WTC11 (cell line): ENCODE results near the gene AFAP1L1. TPM values are rescaled to one million over a fixed set of nuclear protein-coding genes. Genes with fewer than 3 reads are reported as not detected.

Source experiments
- AR ChIP-seq: fragments of 250-450 bp; sonication (Bioruptor Pico); IDR thresholded peaks from 2 replicates; pipeline ENCODE4 v1.9.0; 2021; ENCODE audit warnings: mild to moderate bottlenecking
- CBFB ChIP-seq: sonication (generic); formaldehyde crosslinking; IDR thresholded peaks from 2 replicates; pipeline ENCODE4 v1.8.1; 2022; ENCODE audit warnings: mild to moderate bottlenecking, low read depth, missing genetic modification reagents
- CREM ChIP-seq: sonication (generic); formaldehyde crosslinking; IDR thresholded peaks from 2 replicates; pipeline ENCODE4 v1.8.1; 2022; ENCODE audit warnings: mild to moderate bottlenecking, missing genetic modification reagents, moderate library complexity
- ETV6 ChIP-seq: sonication (generic); formaldehyde crosslinking; IDR thresholded peaks from 2 replicates; pipeline ENCODE4 v1.8.1; 2022; ENCODE audit warnings: mild to moderate bottlenecking, missing genetic modification reagents
- PRDM15 ChIP-seq: sonication (generic); formaldehyde crosslinking; IDR thresholded peaks from 2 replicates; pipeline ENCODE4 v1.8.0; 2022; ENCODE audit warnings: missing genetic modification reagents
- TP53 ChIP-seq: sonication (generic); formaldehyde crosslinking; IDR thresholded peaks from 2 replicates; pipeline ENCODE4 v1.8.1; 2023; ENCODE audit warnings: mild to moderate bottlenecking, missing genetic modification reagents
- ZNF121 ChIP-seq: sonication (generic); formaldehyde crosslinking; IDR thresholded peaks from 2 replicates; pipeline ENCODE4 v1.8.0; 2023; ENCODE audit warnings: missing genetic modification reagents
- total RNA-seq: library from RNA; stranded (reverse); gene quantifications from 3 replicates; pipeline ENCODE4 v1.2.3, GENCODE V29; 2021
- TF ChIP-seq, protein P1 (sequence below): sonication (generic); formaldehyde crosslinking; IDR thresholded peaks from 2 replicates; pipeline ENCODE4 v1.8.1; 2023; ENCODE audit warnings: mild to moderate bottlenecking, missing genetic modification reagents
- TF ChIP-seq, protein P2 (sequence below): sonication (generic); formaldehyde crosslinking; IDR thresholded peaks from 2 replicates; pipeline ENCODE4 v1.8.0; 2023; ENCODE audit warnings: missing genetic modification reagents
- TF ChIP-seq, protein P3 (sequence below): sonication (generic); formaldehyde crosslinking; IDR thresholded peaks from 2 replicates; pipeline ENCODE4 v1.8.1; 2022; ENCODE audit warnings: mild to moderate bottlenecking, missing genetic modification reagents, moderate library complexity, borderline replicate concordance
- TF ChIP-seq, protein P4 (sequence below): sonication (generic); formaldehyde crosslinking; IDR thresholded peaks from 2 replicates; pipeline ENCODE4 v1.8.0; 2023; ENCODE audit warnings: missing genetic modification reagents, mild to moderate bottlenecking, borderline replicate concordance

AFAP1L1 gene
- total RNA-seq, 1 experiment from 2014 or later, result 8.4 TPM

- TF ChIP-seq, protein P1, sequence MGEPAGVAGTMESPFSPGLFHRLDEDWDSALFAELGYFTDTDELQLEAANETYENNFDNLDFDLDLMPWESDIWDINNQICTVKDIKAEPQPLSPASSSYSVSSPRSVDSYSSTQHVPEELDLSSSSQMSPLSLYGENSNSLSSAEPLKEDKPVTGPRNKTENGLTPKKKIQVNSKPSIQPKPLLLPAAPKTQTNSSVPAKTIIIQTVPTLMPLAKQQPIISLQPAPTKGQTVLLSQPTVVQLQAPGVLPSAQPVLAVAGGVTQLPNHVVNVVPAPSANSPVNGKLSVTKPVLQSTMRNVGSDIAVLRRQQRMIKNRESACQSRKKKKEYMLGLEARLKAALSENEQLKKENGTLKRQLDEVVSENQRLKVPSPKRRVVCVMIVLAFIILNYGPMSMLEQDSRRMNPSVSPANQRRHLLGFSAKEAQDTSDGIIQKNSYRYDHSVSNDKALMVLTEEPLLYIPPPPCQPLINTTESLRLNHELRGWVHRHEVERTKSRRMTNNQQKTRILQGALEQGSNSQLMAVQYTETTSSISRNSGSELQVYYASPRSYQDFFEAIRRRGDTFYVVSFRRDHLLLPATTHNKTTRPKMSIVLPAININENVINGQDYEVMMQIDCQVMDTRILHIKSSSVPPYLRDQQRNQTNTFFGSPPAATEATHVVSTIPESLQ (CRISPR knock-in tag), result no peak
- no peak for TF ChIP-seq TP53
- TF ChIP-seq PRDM15 (CRISPR knock-in tag), result no peak
- TF ChIP-seq, protein P2, sequence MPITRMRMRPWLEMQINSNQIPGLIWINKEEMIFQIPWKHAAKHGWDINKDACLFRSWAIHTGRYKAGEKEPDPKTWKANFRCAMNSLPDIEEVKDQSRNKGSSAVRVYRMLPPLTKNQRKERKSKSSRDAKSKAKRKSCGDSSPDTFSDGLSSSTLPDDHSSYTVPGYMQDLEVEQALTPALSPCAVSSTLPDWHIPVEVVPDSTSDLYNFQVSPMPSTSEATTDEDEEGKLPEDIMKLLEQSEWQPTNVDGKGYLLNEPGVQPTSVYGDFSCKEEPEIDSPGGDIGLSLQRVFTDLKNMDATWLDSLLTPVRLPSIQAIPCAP, result no peak
- TF ChIP-seq, protein P3, sequence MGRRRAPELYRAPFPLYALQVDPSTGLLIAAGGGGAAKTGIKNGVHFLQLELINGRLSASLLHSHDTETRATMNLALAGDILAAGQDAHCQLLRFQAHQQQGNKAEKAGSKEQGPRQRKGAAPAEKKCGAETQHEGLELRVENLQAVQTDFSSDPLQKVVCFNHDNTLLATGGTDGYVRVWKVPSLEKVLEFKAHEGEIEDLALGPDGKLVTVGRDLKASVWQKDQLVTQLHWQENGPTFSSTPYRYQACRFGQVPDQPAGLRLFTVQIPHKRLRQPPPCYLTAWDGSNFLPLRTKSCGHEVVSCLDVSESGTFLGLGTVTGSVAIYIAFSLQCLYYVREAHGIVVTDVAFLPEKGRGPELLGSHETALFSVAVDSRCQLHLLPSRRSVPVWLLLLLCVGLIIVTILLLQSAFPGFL (CRISPR knock-in tag), result no peak
- TF ChIP-seq ETV6, result no peak
- TF ChIP-seq CREM (CRISPR knock-in tag), result no peak
- TF ChIP-seq CBFB, result no peak
- no peak for TF ChIP-seq AR (CRISPR knock-in tag)
- no peak for TF ChIP-seq ZNF121
- TF ChIP-seq, protein P4, sequence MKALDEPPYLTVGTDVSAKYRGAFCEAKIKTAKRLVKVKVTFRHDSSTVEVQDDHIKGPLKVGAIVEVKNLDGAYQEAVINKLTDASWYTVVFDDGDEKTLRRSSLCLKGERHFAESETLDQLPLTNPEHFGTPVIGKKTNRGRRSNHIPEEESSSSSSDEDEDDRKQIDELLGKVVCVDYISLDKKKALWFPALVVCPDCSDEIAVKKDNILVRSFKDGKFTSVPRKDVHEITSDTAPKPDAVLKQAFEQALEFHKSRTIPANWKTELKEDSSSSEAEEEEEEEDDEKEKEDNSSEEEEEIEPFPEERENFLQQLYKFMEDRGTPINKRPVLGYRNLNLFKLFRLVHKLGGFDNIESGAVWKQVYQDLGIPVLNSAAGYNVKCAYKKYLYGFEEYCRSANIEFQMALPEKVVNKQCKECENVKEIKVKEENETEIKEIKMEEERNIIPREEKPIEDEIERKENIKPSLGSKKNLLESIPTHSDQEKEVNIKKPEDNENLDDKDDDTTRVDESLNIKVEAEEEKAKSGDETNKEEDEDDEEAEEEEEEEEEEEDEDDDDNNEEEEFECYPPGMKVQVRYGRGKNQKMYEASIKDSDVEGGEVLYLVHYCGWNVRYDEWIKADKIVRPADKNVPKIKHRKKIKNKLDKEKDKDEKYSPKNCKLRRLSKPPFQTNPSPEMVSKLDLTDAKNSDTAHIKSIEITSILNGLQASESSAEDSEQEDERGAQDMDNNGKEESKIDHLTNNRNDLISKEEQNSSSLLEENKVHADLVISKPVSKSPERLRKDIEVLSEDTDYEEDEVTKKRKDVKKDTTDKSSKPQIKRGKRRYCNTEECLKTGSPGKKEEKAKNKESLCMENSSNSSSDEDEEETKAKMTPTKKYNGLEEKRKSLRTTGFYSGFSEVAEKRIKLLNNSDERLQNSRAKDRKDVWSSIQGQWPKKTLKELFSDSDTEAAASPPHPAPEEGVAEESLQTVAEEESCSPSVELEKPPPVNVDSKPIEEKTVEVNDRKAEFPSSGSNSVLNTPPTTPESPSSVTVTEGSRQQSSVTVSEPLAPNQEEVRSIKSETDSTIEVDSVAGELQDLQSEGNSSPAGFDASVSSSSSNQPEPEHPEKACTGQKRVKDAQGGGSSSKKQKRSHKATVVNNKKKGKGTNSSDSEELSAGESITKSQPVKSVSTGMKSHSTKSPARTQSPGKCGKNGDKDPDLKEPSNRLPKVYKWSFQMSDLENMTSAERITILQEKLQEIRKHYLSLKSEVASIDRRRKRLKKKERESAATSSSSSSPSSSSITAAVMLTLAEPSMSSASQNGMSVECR (CRISPR knock-in tag), result no peak
Observed at GRCh38 chr5:149227168-149227826, 44.4 kb upstream of the AFAP1L1 start (continued).
